ENCODE measurements around the gene TSPAN9. TPM values are rescaled to one million over a fixed set of nuclear protein-coding genes. Genes with fewer than 3 reads are reported as not detected.

TSPAN9 gene
- 63.0 and 87.8 TPM in 2 replicates for total RNA-seq

GRCh38 chr12:3076730-3077571 lies at the start of gene TSPAN9:
TSS of gene TSPAN9 (plus strand) at chr12:3077379. CDS start at chr12:3201194, 123,815 bp downstream.

Other genes starting within 250 kb of the TSPAN9 start
- 0.07 TPM in 1 of 2 replicates, not detected in the other for gene NRIP2, start 242.3 kb upstream of the TSPAN9 start, total RNA-seq
- gene TEX52, start 220.3 kb upstream of the TSPAN9 start, total RNA-seq = not detected in 2 replicates
- 3.5 and 4.5 TPM in 2 replicates for gene FOXM1, start 200.2 kb upstream of the TSPAN9 start, total RNA-seq
- 12.3 and 13.0 TPM in 2 replicates for gene RHNO1, start 200.2 kb upstream of the TSPAN9 start, total RNA-seq
- 22.0 and 30.2 TPM in 2 replicates for gene TULP3, start 186.5 kb upstream of the TSPAN9 start, total RNA-seq
- gene TEAD4, start 118.0 kb upstream of the TSPAN9 start, total RNA-seq = 7.0 and 10.1 TPM in 2 replicates